Tibial nerve (tissue), 3 donors: Measurements from ENCODE around the gene JARID2.

Experiments
- CTCF ChIP-seq, 5 experiments: fragments of 200-600 bp in 3 of 5; fragments of 450-650 bp in 2 of 5; sonication (generic) in 3 of 5; IDR thresholded peaks; one replicate each; pipeline ENCODE4 v1.5.1; 2016 to 2019; ENCODE audit warnings: antibody characterized with exemption in 5 of 5, mild to moderate bottlenecking in 3 of 5, moderate library complexity in 2 of 5
- POLR2A ChIP-seq, 2 donors: fragments of 450-650 bp; IDR thresholded peaks; one replicate each; pipeline ENCODE4 v1.6.1; 2017; ENCODE audit warnings: antibody characterized with exemption in 2 of 2, mild to moderate bottlenecking in 2 of 2, moderate library complexity in 2 of 2

- TF ChIP-seq CTCF (IDR thresholded peaks at IDR 0.05) (no peak), POLR2A (IDR thresholded peaks at IDR 0.05) (no peak)
Observed at GRCh38 chr6:15408008-15408407, 162.1 kb downstream of the JARID2 start.
